GM13977 (cell line): ENCODE measurements around the gene KRTAP4-6.
"Not testable (repeated sequence)": the region's sequence is repeated elsewhere in the genome, so short reads cannot be mapped to it uniquely, and the experiment has no call there.

Source experiments
- DNase-seq: peaks from one replicate; pipeline ENCODE4 v3.0.0; 2012; ENCODE audit warnings: low spot score
- CTCF ChIP-seq: IDR thresholded peaks from 2 replicates; pipeline ENCODE4 v1.5.1; 2012; ENCODE audit warnings: mild to moderate bottlenecking, control low read depth; ENCODE audit not compliant: insufficient read depth; ENCODE audit errors: extremely low read depth, missing control alignments
- in situ Hi-C: fragments of 300-500 bp; cut with MboI; formaldehyde crosslinking; loops from one replicate; pipeline ENCODE4 v1.12.0; 2022; ENCODE audit warnings: low sequenced_read_pairs, low pct_unique_long_range_greater_than_20kb, mixed read lengths, inconsistent platforms; ENCODE audit not compliant: unreplicated experiment

The KRTAP4-6 gene

GRCh38 chr17:41140360-41141131 lies at the start of gene KRTAP4-6:
KRTAP4-6 (minus strand) TSS chr17:41140544; CDS start chr17:41140487, 57 bp downstream.
- no peak for DNase-seq
- TF ChIP-seq CTCF = no peak
- in situ Hi-C loops = no loop called here

- DNase-seq, in situ Hi-C loops: not testable (repeated sequence)
Observed at GRCh38 chr17:41189837-41190318, 49.5 kb upstream of the KRTAP4-6 start, which contains the start of gene KRTAP9-1. KRTAP9-1 (plus strand) TSS chr17:41189887; CDS start chr17:41189887, 0 bp downstream.

- no peak for DNase-seq
- no peak for TF ChIP-seq CTCF
- in situ Hi-C loops = no loop called here
Observed at GRCh38 chr17:41186872-41187271, 46.5 kb upstream of the KRTAP4-6 start.

GRCh38 chr17:41185001-41185400 lies 44.7 kb upstream of the KRTAP4-6 start:
- DNase-seq = no peak
- in situ Hi-C loops = no loop called here
- no peak for TF ChIP-seq CTCF

GRCh38 chr17:41184480-41184961 lies 44.2 kb upstream of the KRTAP4-6 start, which contains the start of gene KRTAP4-1:
KRTAP4-1 (minus strand) TSS chr17:41184911; CDS start chr17:41184854, 57 bp downstream.
- no peak for TF ChIP-seq CTCF
- in situ Hi-C loops = no loop called here
- DNase-seq = no peak

- DNase-seq = no peak
- in situ Hi-C loops = no loop called here
- no peak for TF ChIP-seq CTCF
Observed at GRCh38 chr17:41178843-41179616, 38.7 kb upstream of the KRTAP4-6 start.
